H54 (cell line): Measurements from ENCODE around the gene PIEZO2.

Experiments
- DNase-seq: peaks from one replicate; pipeline ENCODE4 v3.0.0; 2011; ENCODE audit warnings: low spot score, mixed read lengths; ENCODE audit not compliant: insufficient read length
- FAIRE-seq: peaks from 3 replicates; lab custom pipeline; 2011; peaks lifted over from hg19 to GRCh38; lab: Jason Lieb, UNC
- POLR2A ChIP-seq: IDR thresholded peaks from 2 replicates; pipeline ENCODE4 v1.6.1; 2011; ENCODE audit warnings: low read depth, mild to moderate bottlenecking, low read length

PIEZO2 gene

GRCh38 chr18:10890022-10890421 lies 259.3 kb downstream of the PIEZO2 start:
- no peak for TF ChIP-seq POLR2A
- DNase-seq = no peak
- no peak for FAIRE-seq

- FAIRE-seq = no peak
- no peak for TF ChIP-seq POLR2A
- no peak for DNase-seq
These were observed 270.7 kb downstream of the PIEZO2 start for GRCh38 chr18:10878703-10879102.

- FAIRE-seq (no peak), DNase-seq (no peak)
- no peak for TF ChIP-seq POLR2A
These were observed 271.4 kb downstream of the PIEZO2 start for GRCh38 chr18:10877987-10878386.

DNA sequence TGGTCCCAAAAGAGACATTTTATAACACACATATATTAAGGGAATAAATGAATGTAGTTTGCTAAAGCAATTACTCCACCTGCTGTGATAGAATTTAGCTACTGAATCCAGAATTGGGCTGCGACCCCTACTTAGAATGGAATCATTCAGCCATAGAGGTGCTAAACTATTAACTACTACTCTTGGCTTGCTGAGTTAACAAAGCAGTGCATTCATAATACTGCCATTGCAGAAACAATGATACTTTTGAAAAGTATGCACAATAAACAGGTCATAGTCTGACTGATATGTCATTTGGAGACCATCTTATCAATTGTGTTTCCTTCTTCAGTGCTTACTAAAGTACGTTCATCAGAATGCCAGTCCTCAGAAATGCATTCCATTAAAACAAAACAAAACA lies 273.6 kb downstream of the PIEZO2 start:
- TF ChIP-seq POLR2A = no peak
- DNase-seq (no peak), FAIRE-seq (no peak)

DNA sequence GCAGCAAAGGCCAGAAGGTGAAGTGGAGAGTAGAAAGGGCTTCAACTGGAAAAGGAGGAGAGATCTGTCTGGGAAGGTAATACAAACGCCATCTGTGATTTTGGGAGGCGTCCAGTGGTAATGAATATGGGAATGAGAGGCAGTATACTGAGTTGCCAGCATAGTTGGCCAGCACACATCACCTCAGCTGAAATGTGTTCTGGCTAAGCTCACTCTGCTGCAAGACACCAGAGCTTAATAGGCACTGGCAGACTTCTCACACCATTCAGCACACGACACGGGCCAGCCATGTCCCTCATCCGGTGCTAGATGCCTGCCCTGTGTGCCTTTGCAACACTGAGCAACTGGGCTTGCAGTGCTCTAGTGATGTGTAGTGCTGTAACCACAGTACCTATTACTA lies 277.1 kb downstream of the PIEZO2 start:
- DNase-seq = no peak
- no peak for FAIRE-seq
- no peak for TF ChIP-seq POLR2A

GRCh38 chr18:10864722-10865121 lies 284.6 kb downstream of the PIEZO2 start:
- DNase-seq = no peak

DNA sequence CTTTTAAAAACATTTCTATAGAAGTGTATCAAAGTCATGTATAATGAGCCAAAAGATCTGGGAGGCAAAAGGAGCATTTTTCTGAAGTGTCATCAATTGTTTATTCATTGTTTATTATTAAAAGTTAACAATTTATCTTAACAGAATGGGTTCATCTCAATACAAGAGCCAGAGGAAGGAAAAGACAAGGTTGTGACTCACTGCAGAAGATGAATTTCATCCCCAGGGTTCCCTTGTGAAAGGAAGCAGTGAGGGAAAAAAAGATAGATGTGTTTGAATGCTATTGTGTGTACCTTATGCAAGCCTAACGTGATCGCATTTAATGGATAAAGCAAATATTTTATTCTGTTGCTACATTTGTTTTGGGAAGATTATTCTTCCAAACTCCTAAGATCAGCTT lies 286.3 kb downstream of the PIEZO2 start:
- no peak for TF ChIP-seq POLR2A
- FAIRE-seq (no peak), DNase-seq (no peak)

More at GRCh38 chr18:10864722-10865121, 284.6 kb downstream of the PIEZO2 start:
- no peak for TF ChIP-seq POLR2A
- FAIRE-seq = no peak

DNA sequence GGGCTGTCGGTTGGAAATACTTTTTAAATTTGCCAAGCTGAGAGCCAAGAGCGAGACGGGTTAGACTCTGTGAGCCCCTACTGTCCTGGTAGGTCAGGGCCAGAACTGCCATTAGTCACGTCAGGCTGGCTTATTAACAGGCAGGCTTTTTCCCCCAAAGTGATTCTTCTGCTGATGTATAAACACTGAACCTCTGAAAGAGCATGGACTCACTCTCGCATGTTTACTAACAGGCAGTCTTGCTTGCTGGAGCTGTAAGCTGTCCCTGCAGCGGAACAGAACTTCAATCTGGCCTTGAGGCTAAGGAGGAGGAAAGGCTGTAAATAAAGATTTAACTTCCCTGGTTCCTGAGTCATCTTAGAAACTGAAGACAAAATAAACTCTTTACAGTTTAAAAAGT lies 288.4 kb downstream of the PIEZO2 start:
- no peak for FAIRE-seq
- TF ChIP-seq POLR2A = no peak
- DNase-seq = no peak

- TF ChIP-seq POLR2A = no peak
- no peak for DNase-seq
- FAIRE-seq = no peak
These were observed 289.0 kb downstream of the PIEZO2 start for GRCh38 chr18:10860382-10860781.

- DNase-seq = no peak
- no peak for FAIRE-seq
- TF ChIP-seq POLR2A = no peak
These were observed 290.9 kb downstream of the PIEZO2 start for GRCh38 chr18:10858477-10858876.

GRCh38 chr18:10856132-10856531 lies 293.2 kb downstream of the PIEZO2 start:
- TF ChIP-seq POLR2A = no peak
- no peak for FAIRE-seq
- no peak for DNase-seq

DNA sequence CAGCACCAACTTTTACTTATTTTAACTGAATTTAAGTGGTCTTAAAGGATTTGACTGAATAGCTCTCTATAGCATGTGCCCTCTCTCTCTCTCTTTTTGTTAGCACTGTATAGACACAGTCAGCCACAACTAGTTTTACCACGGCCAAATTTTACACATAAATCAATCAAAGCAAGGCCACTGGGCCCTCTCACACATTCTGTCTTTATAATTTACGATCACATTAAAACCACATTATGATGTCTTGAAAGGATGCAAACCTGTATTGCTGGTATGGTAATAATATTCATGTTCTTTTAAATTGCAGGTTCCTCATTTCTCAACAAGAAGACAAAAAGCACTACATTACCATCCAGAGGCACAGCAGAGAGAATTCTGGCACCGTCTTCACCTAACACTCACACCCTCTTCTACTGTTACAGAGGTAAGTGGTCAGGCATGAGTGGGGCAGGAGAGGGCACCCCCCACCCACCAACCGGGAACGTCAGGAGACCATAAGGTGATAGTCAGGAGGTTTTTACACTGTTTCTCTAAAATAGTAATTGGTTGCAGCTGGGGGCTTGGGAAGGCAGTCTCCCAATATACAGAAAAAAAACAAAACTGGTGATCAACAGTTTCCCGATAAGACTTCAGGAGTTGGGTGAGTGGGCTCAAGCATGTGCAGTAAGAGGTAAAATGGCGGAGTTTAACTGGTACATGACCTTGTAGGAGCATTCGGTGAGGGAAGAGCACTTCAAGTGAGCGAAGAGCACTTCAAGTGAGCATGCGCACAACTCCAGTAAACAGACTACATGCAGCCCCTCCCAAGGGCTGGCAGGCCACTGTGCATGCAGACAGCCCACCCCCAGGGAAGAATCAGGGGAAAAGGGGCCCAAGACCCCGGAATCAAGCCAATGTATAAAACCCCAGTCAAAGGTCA lies 296.7 kb downstream of the PIEZO2 start:
- DNase-seq = no peak
- no peak for TF ChIP-seq POLR2A
- no peak for FAIRE-seq

- TF ChIP-seq POLR2A = no peak
- DNase-seq = peak; percentile 16
- peak; percentile 67 for FAIRE-seq
These were observed 297.5 kb downstream of the PIEZO2 start for GRCh38 chr18:10851824-10852319.

GRCh38 chr18:10850840-10851239 lies 298.5 kb downstream of the PIEZO2 start:
- no peak for DNase-seq
- no peak for FAIRE-seq
- TF ChIP-seq POLR2A = no peak

GRCh38 chr18:10850216-10850615 lies 299.2 kb downstream of the PIEZO2 start:
- no peak for FAIRE-seq
- no peak for TF ChIP-seq POLR2A
- DNase-seq = no peak

DNA sequence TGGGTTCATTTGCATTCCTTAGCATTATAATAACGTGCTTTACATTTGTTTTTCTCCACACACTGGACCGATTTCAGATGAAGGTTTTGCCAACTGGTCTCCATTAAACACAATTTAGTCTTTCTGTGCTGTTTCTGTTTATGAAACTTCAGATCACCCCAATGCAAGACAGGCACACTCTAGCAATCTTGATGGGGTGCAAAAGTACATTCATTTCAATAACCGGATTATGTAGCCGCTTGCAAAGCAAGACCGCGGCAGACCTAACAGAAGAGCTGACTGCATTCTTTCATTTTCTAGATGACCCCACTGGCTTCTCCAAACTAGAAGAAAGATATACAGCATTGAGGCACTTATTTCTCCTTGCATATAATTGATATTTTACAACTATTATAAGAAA lies 301.5 kb downstream of the PIEZO2 start:
- no peak for TF ChIP-seq POLR2A
- DNase-seq = no peak
- no peak for FAIRE-seq
